Raji (cell line): Measurements from ENCODE around the gene RBMS1.

ENCODE experiments used
- POLR2A ChIP-seq: IDR thresholded peaks from 2 replicates; pipeline ENCODE4 v1.6.1; 2011; ENCODE audit warnings: low read depth, low read length, control low read depth; ENCODE audit not compliant: insufficient read depth

The RBMS1 gene

DNA sequence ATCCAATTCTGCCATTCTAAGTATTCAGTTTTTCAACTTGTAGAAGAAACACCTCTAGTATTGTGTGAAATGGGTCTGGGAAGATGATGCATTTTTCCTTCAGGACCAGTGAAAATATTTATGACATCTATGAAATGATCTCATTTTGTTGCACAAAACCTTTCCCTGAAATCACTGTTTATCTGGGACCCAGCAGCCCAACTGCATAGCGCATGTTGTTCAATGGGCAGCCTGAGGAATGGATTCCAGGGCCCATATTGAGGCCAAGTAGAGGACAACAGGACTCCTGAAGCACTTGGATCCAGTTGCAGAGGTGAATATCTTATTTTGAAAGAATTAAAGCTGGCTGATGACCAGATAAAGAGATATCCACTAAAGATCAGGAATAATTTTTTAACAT lies 7.3 kb downstream of the RBMS1 start:
- no peak for TF ChIP-seq POLR2A

DNA sequence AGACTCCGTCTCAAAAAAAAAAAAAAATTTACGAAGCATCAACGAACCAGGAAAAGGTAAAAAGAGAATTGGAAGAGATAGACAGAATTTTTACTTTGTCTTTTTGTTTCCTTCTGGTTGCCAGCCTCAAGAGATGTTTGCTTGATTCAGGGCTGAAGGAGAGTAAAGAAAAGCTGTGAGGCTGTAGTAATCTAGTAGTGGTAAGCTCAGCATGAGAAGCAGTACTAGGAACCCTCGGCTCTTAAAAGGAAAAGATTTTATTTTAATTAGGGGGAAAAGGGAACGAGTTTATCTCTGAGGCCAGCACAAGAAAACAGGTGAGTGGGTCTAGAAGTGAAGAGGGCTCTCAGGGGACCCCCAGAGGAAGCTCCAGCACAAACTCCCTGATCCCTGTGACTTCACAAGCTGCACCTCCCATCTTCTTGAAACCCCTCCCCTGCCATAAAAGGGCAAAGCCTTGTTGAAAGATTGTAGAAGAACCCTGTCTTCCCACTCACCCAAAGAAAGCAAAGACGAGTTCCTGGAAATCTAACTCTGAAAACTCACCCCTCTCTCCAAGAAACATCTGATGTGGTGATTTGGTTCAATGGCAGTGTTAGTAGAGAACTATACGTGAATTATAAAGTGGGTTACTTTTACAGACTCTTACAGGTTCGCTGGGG lies 8.6 kb downstream of the RBMS1 start:
- TF ChIP-seq POLR2A, result no peak

DNA sequence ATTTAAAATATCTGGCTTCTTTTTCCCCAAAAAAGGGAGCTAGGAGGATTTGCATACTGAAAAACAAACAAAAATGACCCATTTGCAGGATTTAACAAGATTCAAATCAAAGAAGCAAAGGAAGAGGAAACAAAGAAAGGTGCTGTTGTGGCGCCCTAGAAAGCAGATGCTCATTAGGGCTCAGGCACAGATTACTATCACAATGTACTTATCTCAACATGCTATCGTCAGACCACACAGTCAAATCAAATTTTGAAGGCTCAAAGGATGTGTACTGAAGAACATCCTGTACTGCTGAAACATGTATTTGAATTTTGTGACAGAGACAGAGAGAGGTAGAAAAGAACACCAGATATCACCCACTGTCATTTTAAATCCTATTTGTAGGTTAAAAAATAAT lies 10.9 kb downstream of the RBMS1 start:
- TF ChIP-seq POLR2A, result no peak

DNA sequence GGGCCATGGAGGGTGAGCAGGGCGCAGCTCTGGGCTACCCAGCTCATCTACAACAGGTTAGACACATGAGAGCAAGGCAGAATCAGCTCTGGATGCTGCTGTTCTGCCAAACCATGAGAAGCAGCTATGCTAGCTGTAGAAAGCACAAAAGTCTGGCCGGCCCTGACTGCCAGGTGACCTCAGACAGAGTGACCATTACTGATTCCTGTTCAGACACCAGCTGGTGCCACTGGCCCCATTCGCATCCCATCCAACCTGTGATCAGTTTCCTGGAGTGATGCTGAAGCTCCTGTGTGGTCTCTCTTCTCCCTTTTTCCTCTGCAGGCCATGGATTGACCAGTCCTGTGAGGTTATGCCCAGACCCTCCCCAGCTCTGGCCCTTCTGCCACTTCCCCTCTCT lies 14.3 kb downstream of the RBMS1 start:
- no peak for TF ChIP-seq POLR2A

DNA sequence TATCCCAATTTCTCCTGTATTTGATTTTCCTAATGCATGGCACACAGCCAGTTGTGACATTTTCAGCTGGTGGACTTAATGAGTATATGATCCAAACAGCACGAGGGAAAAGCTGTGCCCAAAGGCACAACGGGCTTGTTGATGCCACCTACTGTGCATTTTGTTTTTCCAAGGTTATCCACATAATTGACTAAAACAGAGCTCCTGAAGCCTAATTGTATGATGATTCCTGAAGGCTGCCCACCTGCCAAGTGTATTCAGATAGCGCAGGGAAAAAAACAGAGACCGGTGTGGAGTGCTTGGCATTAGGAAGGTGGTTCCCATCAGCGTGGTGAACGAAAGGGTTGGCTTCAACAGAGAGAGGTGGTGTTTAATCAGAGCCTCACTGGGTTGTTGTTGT lies 14.9 kb downstream of the RBMS1 start:
- no peak for TF ChIP-seq POLR2A

DNA sequence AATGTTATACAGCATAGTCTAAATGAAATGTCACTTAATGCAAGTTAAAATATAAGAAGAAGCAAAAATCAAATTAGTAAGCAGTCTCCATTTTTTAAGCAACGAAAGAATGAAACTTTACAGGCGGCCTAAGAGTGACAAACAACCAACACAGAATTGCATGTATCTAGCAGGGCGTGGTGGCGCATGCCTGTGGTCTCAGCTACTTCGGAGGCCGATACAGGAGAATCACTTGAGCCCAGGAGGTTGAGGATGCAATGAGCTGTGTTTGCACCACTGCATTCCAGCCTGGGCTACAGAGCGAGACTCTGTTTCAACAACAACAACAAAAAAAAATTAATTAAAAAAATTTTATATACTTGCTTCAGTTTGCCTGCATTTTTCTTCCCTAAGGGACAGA lies 16.6 kb downstream of the RBMS1 start:
- no peak for TF ChIP-seq POLR2A

DNA sequence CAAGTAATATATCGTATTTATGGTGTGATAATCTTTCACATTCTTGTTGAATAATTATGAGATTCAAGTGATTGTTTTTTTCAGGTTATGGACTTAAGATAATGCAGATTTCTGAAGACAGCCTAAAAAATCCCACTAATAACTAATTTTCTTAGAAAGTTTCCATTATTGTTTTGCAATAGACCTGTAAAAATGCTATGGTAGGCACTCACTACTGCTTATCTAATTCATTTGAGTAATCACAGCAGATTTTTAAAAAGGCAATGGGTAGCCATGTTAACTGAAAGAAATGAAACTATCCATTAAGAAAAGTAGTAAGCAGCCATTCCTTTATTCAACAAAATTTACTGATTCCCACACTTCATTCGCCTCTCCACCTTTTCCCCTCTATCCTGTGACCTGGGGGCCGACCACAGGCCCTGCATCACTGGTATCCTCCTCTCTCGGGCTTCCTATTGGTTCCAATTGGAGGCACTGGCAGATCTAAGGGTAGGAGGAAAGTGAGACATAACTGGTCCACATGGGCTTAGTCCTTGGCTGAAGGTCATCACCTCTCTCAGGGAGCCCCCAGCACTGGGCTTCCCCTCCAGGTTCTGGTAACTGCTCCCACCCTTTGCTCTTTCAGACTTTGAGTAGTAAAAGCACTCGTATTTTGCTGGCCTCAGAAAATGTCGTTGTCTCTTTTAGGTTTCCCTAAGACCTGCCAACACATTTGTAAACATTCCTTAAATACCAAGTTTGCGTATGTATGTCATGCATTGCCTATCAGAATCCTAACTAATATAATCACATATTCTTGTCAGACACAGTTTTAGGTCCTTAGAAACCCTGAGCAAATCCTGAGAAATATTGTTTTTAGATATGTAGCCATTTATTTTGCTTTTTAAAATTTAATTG lies 18.5 kb downstream of the RBMS1 start:
- no peak for TF ChIP-seq POLR2A

DNA sequence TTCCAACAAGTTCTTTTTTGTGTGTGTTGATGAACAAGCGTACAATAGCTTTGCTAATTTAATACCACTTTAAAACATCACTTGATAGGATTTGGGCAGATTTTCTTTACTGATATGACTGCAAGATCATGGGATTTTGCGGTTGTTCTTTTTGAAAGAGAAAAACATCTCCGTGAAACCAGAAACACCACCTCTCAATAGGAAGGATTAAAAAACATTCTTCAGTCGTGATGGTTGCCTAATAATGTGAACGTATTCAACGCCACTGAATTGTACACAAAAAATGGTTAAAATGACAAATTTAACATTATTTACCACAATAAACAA lies 19.3 kb downstream of the RBMS1 start:
- no peak for TF ChIP-seq POLR2A

DNA sequence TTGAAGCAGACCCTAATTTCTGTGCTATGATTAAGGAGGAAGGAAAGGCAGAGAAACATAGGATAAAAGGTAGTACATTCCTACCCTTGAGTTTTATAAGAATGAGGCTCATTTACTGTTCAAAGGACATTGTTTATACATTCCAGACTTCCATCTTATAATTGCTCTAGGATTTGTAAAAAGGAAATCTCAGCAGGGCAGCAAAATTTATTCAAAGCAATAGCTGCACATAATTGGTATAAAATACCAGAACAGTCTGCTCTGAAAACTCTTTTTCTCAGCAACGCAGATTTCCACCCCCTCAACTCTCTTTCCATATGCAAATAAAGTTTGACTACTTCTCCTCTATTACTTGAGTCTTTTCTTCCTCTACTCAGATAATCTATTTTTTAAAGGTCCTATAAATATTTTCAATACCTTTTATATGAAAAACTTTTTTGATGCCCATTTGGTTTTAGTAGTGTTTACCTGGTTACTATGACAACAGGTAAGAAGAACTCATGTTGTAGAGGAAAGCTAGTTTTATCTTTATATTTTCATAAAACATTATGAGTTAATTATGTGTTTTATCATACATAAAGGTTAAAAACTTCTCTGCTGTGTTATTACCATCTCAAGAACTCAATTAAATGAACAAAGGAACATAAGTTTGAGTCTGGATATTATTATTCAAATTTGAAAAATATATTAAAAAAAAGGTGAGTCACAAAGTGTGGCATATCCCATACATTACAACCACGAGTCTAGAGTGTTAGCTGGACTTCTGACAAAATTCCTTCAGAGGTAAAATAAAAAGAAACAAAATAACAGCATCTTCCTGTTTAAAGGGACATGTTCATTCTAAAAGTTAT lies 19.9 kb downstream of the RBMS1 start:
- no peak for TF ChIP-seq POLR2A

DNA sequence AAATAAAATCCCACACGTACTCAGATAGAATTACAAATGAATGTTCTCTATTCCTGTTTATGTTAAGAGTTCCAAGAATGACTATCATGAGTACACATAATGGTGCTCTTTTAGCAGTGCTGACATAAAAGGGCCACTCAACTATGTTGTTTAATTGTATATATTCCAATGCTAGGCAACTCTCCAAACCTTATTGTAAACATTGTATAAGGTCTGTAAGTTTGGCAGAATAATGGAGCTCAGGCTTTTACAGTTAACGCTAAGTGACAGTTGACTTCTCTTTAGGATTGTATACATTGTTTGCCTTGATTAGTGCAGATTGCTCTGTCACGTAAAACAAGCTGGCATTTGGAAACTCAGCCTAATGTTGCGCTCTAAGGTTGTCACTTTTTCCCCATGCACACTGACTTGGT lies 20.8 kb downstream of the RBMS1 start:
- no peak for TF ChIP-seq POLR2A

DNA sequence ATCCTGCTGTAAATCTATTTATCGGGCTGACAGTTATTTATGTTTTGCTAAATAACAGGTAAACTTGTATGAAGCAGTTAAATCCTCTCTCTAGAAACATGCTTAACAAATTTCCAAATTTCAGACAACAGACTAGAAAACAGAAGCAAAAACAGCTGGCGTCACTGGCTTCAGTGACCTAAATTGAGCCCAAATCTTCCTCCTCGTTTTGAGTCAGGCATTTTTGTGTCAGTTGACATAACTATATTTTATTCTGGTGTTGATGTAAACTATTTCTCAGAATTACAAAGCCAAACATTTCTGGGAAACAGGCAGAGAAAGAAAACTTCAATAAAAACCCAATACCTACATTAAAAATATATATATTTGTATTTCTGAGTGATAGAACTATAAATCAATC lies 21.7 kb downstream of the RBMS1 start:
- TF ChIP-seq POLR2A, result no peak

DNA sequence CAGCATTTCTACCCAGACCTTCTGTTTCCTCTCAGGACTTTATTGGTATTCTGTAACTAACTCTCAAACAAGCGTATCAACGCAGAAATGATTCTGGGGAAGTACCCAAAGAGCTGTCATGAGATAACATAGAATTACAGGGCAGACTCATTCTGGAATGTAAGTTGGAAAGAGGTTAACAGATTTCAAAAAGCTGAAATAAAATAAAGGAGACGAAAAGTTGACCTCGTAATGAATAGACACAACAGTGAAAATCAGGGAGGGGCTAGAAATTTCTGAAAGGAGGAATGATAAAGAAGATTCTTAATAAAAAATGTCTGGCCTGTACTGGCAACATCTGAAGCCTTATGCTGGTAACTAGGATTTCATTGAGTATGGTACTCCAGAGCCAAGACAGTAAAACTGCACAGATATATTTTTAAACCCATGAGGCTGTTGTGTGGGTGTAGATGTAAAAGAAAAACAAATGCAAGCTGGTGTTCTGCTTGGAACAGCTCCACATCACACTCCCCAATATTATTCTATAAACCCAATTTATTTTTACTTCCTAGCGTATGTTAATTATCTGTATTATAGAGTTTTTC lies 23.9 kb downstream of the RBMS1 start:
- no peak for TF ChIP-seq POLR2A

DNA sequence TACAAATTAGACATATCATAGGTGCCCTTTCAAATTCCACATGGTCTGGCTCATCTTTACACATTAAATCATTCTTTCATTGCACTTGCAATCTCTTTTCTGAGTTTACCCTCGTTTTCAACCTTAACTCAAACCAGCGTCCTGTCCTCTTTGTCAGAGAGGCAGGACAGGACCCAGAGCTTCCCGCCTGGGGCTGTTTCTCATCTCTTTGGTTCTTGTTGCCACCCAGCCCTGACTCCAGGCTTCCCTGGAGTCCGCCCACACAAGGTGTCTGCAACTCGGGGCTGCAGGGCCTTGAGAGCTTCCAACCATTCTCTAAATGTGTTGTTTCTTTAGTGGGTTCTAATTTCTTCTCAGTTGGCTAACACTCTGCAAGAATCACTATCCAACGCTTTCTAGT lies 24.4 kb downstream of the RBMS1 start:
- TF ChIP-seq POLR2A, result no peak

DNA sequence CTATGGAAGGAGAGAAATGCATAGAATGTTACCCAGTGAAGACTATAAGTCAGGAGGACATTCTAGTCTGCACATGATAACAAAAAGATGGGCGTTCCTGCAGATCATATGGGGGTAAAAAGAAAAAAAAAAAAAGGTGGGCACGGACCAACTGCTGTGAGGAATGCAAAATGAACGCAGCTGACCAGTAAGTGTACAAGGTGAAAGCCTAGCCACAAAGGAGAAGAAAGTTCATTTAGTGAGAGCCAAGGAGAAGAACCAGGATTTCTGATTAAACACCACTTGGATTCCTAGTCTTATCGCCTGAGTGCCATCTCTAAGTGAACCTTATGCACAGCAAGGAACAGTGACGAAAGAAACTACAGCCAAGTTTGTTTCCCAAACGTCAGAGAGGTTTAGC lies 26.5 kb downstream of the RBMS1 start:
- no peak for TF ChIP-seq POLR2A

DNA sequence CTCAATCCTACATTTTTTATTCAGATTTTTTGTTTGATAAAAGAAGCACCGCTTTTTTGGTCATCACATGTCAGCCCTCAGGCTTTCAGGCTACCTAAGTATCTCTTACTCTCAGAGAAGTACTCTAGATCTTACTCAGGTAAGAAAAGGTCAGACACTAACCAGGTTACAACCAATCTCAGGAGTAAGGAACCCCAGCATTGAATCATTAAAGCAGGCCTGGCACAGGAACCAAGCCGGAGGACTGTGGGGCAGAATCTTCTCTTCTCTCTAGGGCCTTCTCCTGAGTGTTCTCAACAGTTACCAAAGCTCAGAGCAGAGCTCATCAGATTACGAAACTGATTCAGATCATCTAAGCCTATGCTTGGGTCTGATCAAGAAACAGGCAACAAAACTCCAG lies 28.2 kb downstream of the RBMS1 start:
- no peak for TF ChIP-seq POLR2A
